OCI-M1 (cell line): ENCODE results near the gene ATXN7L3.
"Not testable (repeated sequence)": the region's sequence is repeated elsewhere in the genome, so short reads cannot be mapped to it uniquely, and the experiment has no call there.

Source experiments
- DNase-seq: peaks from one replicate; lab custom pipeline; 2025; lab: John Stamatoyannopoulos, UW

ATXN7L3 gene

GRCh38 chr17:44199553-44200477 lies at the start of gene ATXN7L3:
ATXN7L3 (minus strand) TSS chr17:44199884; CDS start chr17:44198070, 1,814 bp downstream.
- DNase-seq: peak; percentile 99

- DNase-seq: no peak
Measured at GRCh38 chr17:44247876-44248736, 48.4 kb upstream of the ATXN7L3 start.

- no peak for DNase-seq
Measured at GRCh38 chr17:44247440-44247841, 47.8 kb upstream of the ATXN7L3 start.

GRCh38 chr17:44241106-44241624 lies 41.5 kb upstream of the ATXN7L3 start:
- peak; percentile 90 for DNase-seq

GRCh38 chr17:44237886-44238285 lies 38.2 kb upstream of the ATXN7L3 start:
- not testable (repeated sequence) for DNase-seq

- peak; percentile 27 for DNase-seq
Measured at GRCh38 chr17:44236444-44236991, 36.8 kb upstream of the ATXN7L3 start.

- no peak for DNase-seq
Measured at GRCh38 chr17:44235583-44235936, 35.9 kb upstream of the ATXN7L3 start.

- no peak for DNase-seq
Measured at GRCh38 chr17:44233582-44233981, 33.9 kb upstream of the ATXN7L3 start.

GRCh38 chr17:44232061-44232460 lies 32.4 kb upstream of the ATXN7L3 start:
- DNase-seq: no peak

- no peak for DNase-seq
Measured at GRCh38 chr17:44230140-44230539, 30.5 kb upstream of the ATXN7L3 start.

- DNase-seq: no peak
Measured at GRCh38 chr17:44229090-44229489, 29.4 kb upstream of the ATXN7L3 start.

GRCh38 chr17:44223541-44224071 lies 23.9 kb upstream of the ATXN7L3 start:
- DNase-seq: no peak

- DNase-seq: peak; percentile 80
Measured at GRCh38 chr17:44222112-44222869, 22.6 kb upstream of the ATXN7L3 start.

- no peak for DNase-seq
Measured at GRCh38 chr17:44221862-44222111, 22.1 kb upstream of the ATXN7L3 start.

- DNase-seq: peak; percentile 84
Measured at GRCh38 chr17:44221084-44221861, 21.6 kb upstream of the ATXN7L3 start.

- peak; percentile 74 for DNase-seq
Measured at GRCh38 chr17:44220213-44221083, 20.8 kb upstream of the ATXN7L3 start.

GRCh38 chr17:44219616-44220212 lies 20.0 kb upstream of the ATXN7L3 start, which contains the start of gene UBTF:
UBTF (minus strand) TSS chr17:44219675; CDS start chr17:44218229, 1,446 bp downstream.
- peak; percentile 77 for DNase-seq

GRCh38 chr17:44219108-44219615 lies 19.5 kb upstream of the ATXN7L3 start:
- peak; percentile 82 for DNase-seq
